ENCODE measurements around the gene AIF1L.

AIF1L gene

GRCh38 chr9:131051592-131052517, 44.5 kb upstream of the AIF1L start:
- in situ Hi-C loops (cut with MboI; ENCODE audit: low sequenced_read_pairs, unreplicated experiment), result no loop called here

GRCh38 chr9:131053896-131054295, 42.4 kb upstream of the AIF1L start:
- no peak for DNase-seq (ENCODE audit: low spot score)
- in situ Hi-C loops (cut with MboI; ENCODE audit: low sequenced_read_pairs, unreplicated experiment), result no loop called here
- TF ChIP-seq CTCF (IDR thresholded peaks at IDR 0.05; ENCODE audit: borderline replicate concordance, control extremely low read depth, extremely low read depth, insufficient read depth, missing control alignments), result no peak

More at GRCh38 chr9:131051592-131052517, 44.5 kb upstream of the AIF1L start:
- TF ChIP-seq CTCF (IDR thresholded peaks at IDR 0.05; ENCODE audit: borderline replicate concordance, control extremely low read depth, extremely low read depth, insufficient read depth, missing control alignments), result no peak
- no peak for DNase-seq (ENCODE audit: low spot score)

GRCh38 chr9:131056781-131057506, 39.4 kb upstream of the AIF1L start:
- TF ChIP-seq CTCF (IDR thresholded peaks at IDR 0.05; ENCODE audit: borderline replicate concordance, control extremely low read depth, extremely low read depth, insufficient read depth, missing control alignments), result no peak
- in situ Hi-C loops (cut with MboI; ENCODE audit: low sequenced_read_pairs, unreplicated experiment), result no loop called here
- no peak for DNase-seq (ENCODE audit: low spot score)

GRCh38 chr9:131060900-131061630, 35.3 kb upstream of the AIF1L start:
- in situ Hi-C loops (cut with MboI; ENCODE audit: low sequenced_read_pairs, unreplicated experiment), result no loop called here
- no peak for TF ChIP-seq CTCF (IDR thresholded peaks at IDR 0.05; ENCODE audit: borderline replicate concordance, control extremely low read depth, extremely low read depth, insufficient read depth, missing control alignments)
- DNase-seq (ENCODE audit: low spot score), result no peak

DNA sequence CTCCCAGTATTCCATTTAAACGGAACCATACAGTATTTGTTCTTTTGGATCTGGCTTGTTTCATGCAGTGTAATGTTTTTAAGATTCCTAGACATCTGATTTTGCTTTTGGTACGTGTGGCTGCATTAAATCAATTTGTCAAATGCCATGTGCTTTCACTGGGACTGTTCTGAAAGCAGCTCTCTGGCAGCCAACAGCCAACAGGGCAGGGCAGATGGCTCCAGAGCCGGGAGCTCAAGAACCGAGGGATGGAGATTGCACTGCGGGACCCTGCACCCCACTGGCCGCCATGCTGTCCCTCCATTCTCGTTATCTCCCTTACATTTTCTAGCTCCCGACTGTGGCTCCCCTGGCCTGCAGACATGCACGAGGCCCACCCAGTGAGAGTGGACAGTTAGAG, 33.4 kb upstream of the AIF1L start:
- in situ Hi-C loops (cut with MboI; ENCODE audit: low sequenced_read_pairs, unreplicated experiment), result no loop called here
- no peak for DNase-seq (ENCODE audit: low spot score)

More for the DNA sequence above, 33.4 kb upstream of the AIF1L start:
- no peak for TF ChIP-seq CTCF (IDR thresholded peaks at IDR 0.05; ENCODE audit: borderline replicate concordance, control extremely low read depth, extremely low read depth, insufficient read depth, missing control alignments)

All from GM13976 (cell line).